ENCODE measurements around the gene SPON1.
"Not testable (repeated sequence)": the region's sequence is repeated elsewhere in the genome, so short reads cannot be mapped to it uniquely, and the experiment has no call there.

SPON1 gene

DNA sequence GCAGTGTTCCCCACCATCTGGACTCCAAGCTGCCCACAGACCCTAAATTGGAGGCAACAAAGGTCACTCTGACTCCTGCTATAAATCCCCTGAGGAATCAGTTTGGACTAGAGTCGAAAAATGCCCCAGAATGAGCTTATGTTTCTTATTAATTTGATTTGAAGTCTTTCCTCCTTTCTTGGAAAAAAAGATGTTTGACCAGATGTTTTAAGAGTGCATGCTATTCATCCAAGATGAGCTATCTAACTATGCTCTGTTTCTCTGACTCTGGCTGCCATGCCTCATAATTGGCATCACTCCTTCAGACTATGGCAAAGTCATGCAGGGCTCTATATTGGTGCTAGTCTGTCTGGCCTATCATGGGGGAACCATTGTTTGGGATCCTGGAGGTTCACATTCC lies 174.0 kb downstream of the SPON1 start:
- DNase-seq = no peak

DNA sequence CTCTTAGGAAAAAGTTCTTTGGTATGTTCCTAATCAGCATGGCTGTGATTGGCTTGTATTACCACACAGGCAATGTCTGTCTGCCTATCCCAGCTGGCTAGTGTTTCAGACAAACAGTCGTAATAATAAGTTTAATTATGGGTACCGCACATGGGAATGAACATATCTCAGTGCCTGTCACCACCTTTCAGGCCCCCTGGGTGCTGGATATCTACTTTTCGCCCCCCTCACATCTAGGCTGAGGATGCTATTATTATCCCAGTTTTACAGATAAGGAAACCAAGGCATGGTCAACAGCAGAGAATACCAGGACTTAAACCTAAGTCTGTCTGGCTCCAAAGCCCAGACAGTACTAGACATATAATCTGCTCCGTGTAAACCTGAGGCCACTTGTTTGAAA lies 174.8 kb downstream of the SPON1 start:
- no peak for DNase-seq

DNA sequence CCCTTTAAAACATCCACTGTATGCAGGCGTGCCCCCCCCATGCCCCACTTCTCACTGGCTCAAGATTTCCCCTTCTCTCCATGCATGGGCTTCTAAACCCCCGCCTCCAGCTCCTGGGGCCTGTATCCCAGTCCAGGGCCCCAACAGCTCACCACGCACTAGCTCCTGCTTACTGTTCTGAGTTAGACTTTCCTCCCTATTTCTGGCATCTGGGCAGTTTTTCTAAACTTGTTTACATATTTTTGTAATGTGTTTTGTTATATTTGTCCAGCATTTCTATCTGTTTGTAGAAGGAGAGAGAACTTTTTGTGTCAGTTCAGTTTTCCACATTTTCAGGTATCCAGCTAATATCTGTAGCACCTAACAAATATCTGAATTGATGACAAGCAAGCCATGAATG lies 178.5 kb downstream of the SPON1 start:
- DNase-seq = no peak

DNA sequence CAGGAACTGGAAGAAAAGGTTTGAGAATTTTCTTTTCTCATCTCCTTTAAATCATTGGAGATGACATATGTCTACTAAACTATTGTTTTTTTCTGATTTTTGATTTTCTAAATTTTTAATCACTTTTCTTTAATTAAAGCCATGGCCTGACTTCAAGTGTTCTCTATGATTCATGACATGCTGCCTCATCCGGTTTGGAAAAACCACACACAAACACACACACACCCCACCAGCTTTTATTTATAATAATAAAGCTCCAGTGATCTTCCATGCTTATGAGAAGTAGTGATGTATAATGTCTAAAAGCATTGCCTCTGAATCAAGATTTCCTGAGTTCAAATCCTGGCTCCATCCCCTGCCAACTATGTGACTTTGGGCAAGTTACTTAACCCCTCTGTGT lies 179.2 kb downstream of the SPON1 start:
- DNase-seq = no peak

DNA sequence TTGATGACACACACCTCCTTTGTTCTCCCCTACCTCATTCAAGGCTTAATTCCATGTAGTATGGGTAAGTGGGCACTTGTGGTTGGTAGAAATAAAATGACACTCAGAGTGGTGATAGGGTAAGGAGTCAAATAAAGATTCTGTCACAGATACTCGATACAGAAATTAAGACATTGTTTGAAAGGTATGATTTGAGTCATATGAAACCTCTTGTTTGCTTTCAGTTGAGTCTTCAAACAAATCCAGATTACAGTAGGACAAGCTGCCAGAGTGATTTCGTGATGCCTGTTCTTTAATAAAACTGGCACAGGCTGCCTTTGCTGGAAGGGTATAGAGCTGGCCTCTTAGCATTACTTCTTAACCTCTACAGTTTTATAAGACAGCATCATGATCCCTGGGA lies 182.4 kb downstream of the SPON1 start:
- DNase-seq = no peak

DNA sequence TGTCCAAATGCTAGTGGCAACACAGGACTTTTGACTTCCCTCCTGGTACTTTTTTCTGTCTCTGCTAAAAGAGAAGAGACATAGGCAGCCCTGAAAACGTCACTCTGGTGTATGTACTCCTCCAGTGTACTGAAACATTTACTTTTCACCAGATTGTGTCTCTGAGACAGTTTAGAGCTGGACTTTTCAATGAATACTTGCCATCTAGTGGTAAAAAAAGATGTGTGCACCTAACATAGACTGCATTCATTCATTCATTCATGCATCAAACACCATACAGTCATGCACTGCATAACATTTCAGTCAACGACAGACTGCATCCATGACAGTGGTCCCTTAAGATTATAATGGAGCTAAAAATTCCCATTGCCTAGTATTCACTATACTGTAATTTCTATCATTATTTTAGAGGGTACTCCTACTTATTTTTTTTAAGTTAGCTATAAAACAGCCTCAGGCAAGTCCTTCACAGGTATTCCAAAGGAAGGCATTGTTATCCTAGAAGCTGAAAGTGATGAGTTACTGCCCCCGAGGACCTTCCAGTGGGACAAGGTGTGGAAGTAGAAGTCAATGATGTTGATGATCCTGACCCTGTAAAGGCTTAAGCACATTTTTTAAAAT lies 186.2 kb downstream of the SPON1 start:
- DNase-seq = no peak

DNA sequence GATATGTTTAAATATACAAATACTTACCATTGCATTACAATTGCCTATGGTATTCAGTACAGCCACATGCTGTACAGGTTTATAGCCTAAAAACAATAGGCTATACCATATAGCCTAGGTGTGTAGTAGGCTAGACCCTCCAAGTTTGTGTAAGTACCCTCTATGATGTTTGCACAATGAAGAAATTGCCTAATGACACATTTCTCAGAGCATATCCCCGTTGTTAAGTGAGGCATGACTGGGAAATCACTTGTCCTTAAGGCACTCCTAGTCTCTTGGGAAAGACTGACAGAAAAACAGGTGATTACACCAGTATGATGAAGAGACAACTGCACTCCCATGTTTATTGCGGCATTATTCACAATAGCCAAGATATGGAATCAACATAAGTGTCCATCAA lies 187.2 kb downstream of the SPON1 start:
- DNase-seq = no peak

DNA sequence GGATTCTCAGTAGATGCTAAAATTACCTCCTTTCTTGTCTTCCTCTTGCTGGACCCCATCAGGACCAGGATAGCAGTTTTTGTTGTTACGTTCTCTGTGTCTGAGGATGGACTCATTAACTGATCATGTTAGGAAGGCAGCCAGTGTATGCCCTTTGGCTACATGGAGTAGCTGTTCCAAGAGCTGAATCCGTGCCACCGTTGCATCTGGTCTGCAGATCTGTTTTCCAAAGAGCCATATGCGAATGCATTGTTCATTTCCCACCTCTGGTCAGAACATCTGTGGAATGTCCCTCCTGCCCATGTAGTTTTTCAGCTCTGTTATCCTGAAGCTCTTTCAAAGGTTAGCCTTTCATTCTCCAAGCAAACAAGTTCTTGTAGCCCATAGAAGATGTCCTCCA lies 188.4 kb downstream of the SPON1 start:
- no peak for DNase-seq

DNA sequence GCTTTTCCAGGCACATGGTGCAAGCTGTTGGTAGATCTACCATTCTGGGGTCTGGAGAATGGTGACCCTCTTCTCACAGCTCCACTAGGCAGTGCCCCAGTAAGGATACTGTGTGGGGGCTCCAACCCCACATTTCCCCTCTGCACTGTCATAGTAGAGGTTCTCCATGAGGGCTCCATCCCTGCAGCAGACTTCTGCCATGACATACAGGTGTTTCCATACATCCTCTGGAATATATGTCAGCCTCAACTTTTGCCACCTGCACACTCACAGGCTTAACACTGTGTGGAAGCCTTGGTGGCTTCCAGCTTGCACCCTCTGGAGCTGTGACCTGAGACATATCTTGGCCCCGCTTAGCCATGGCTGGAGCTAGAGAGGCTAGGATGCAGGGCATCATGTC lies 191.6 kb downstream of the SPON1 start:
- not testable (repeated sequence) for DNase-seq

DNA sequence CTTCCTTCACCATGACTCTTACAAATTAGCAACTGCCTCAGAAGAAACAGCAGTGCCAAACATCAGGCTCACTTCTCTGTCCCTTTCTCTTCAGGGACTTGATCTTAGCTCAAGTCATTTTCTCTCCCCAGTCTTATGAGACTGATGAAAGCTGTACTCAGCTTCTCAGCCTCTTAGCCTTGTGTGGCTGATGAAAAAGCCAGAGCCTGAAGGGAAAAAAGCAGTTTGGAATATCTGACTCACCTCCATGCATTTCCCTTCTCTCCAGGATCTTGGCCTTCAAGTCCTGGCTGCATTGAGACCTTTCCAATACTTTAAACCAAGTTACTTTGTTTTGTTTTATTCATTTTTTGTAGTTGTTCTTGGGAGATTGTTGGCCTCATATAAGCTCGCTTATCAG lies 195.9 kb downstream of the SPON1 start:
- no peak for DNase-seq

DNA sequence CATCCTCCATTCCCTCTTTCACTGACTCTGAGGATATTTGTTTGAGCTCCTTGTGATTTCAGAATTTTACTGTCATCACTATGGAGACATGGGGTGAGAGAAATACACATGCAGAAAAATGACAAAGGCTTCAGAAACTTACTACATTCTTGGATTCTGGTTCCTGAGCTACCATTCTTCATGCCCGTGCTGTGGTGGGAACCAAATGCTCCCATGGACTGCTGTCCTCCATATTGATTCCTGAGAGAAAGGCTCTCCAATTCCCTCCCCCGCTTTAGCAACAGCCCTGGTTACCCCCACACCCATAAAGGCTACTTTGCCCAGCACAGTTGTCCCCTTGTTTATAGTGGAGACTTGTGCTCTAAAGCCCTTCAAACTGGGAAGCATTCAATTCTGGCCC lies 201.1 kb downstream of the SPON1 start:
- no peak for DNase-seq

DNA sequence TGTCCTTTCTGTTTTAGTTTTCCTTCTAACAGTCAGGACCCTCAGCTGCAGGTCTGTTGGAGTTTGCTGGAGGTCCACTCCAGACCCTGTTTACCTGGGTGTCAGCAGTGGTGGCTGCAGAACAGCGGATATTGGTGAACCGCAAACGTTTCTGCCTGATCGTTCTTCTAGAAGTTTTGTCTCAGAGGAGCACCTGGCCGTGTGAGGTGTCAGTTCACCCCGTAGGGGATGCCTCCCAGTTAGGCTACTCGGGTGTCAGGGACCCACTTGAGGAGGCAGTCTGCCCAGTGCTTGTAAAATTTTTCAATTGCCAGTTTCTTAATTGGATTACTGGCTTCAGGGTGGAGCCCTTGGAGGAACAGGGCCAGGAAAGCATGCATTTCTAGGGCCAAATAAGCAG lies 211.2 kb downstream of the SPON1 start:
- not testable (repeated sequence) for DNase-seq

DNA sequence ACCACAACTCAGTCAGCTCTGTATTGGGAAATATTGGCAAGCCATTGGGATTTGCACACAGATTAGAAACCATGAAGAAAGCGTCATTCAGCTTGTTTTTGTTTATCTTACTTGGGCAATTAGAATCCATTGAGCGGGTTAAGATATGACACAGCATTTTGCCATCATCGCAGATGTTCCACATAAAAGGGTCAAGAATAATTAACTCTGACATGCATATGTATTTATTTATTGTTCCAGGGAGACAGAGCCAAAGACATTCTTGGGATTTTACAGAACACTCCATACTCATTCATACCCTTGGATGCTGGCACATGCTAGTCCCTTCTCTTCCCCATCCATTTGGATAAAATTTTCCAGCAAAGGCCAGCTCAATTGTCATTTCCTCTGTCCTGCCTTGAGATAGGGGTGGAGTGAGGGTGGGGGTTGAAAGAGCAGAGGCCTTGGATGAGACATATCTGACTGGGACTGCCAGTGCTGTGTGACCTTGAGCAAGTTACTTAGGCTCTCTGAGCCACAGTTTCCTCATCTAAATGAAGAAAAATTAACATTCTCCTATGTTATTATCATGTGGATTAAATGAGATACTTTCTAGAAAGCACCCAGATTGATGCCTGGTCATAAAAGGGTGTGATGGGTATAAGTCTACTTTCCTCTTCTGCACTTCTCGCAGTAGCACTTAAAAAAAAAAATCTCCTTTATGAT lies 216.7 kb downstream of the SPON1 start:
- no peak for DNase-seq

DNA sequence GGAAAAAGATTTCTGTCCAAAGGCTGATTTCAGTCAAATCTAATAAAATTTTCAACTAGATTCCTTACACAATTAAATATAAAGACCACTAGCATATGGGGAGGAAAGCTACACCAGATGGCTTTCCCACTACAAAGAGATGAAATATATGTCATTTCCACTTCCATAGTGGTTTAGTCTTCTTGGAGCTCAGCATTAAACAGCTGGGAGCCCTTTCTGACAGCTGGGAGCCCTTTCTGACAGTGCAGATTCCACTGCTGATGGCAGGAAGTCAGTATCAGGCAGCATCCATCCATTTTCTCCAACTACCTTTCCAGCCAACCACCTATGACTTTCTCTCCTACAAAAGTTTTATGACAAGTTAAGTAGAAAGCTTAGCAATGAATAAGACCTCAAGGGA lies 218.6 kb downstream of the SPON1 start:
- DNase-seq = no peak

DNA sequence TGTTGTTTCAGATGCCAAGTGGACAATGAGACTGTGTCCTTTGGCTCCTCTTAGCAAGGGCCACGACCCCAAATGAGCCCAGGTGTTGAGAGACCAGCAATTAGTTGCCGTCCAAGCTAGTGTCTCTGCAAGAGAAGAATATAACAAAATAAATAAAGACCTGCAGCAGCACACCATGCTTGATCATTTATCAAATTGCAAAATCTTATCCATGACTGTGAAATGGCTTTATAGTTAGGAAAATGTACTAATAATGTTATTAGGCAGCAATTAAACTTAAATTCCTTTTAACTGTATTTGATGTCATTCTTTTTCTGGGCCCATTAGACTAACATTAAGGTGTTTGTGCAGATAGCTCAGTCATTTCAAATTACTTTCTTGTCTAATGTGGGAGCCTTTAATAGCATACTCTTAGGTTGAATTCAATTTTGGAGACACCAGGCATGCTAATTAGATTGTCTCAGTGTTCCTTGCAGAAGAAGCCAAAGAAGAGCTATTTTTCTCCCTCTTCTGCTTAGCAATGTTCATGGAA lies 220.4 kb downstream of the SPON1 start:
- no peak for DNase-seq

DNA sequence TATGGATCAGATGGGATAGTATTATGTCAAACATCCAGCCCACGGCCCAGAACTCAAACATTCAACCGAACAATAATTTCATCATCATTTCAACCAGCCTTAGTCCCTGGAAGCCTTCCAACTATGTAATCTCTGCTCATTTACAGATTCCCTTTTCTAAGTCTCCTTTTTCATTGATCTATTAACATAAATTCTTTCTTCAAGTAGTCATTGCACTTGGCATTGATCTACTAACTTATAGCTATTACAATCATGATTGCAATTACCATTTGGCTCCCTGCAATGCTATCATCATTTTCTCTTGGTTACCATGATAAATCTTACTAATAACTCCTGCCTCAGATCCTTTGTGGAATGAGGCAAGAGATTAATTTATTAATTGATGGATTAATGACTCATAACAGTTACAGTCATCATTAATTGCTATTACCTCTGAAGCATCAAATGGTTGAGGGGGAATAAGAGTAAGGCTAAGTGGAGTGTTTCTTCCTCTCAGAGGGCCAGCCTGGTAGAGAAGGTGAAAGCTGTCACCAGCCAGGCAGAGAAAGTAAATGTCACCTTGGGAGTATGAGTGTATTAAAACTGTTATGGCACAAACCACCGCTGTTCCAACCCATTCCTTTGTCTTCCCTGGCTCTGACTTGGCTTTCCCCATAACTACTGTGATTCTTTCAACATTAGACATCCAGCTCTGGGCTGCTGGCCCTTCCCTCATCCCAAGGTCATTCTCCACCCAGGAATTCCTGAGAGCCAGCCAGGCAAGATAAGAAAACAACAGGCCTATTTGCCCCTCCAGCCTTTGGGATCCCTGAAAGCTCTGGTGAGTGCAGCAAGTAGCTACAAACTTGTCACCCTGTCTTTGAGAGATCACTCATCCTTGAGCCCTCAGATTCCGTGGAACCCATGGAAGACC lies 221.8 kb downstream of the SPON1 start:
- no peak for DNase-seq

DNA sequence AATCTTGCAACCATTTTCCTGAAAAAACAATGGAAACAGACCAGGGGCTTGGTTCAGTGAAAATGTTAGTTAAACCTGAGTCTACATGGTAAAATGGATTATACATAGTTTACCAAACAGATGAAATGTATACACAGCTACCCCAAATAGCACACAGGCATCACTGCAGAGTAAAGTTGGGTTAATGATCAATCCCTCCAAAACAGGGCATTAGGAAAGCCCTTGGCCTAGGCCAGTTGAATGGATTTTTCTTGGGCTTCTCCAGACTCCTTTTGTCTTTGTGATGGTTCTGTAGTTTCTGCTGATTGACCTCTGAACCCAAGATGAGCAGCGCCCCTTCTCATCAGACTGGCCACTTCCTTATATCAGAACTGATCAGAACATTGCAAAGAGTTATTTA lies 222.9 kb downstream of the SPON1 start:
- DNase-seq = no peak

DNA sequence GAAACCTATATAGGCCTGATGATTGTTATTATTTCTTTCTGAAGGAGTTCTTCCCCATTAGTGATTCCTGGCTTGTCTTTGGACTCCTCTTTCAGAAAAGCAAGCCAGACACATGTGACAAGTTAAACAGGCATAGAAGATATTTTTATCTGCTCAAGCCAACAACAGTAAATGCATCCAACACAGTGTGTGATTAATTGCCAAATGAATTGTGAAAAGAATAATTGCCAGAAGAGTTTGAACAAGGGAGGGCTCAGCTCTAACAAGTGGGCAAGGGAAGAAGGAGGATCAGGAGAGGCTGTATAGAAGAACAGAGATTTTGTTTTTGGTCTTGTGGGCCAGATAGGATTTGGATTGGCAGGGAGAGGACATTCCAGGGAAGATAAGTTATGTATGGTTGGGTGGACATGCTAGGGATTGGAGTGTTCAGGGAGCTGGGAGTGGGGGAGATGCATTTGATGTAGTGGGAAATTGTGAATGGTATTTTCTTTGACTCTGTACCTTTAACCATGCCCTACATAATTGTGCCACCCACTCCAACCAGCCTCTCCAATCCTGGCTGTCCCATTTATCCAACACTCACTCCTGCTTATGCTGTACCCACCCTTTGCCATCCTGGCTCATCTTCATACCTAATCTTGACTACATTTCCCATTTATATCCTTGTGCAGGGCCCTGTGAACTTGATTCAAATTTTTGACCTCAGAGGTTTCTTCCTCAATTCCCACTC lies 223.7 kb downstream of the SPON1 start:
- no peak for DNase-seq

DNA sequence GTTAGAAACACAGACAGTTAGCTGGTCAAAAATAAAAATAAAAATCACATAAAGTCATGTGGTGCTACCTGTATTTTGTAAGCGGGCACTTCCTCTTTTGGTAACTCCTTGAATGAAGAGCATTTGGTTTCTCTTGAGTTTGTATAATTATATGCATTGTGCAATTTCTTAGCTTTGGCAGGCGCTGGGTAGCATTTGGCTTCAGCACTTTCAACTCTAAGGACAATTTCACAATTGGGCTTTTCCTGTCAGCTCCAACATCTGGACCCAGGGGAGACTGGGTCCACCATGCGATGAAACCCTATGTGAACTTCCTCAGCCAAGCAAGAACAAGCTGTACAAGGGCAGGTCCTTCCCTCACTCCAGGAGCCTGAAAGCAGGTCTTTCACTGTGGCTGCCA lies 227.4 kb downstream of the SPON1 start:
- no peak for DNase-seq

DNA sequence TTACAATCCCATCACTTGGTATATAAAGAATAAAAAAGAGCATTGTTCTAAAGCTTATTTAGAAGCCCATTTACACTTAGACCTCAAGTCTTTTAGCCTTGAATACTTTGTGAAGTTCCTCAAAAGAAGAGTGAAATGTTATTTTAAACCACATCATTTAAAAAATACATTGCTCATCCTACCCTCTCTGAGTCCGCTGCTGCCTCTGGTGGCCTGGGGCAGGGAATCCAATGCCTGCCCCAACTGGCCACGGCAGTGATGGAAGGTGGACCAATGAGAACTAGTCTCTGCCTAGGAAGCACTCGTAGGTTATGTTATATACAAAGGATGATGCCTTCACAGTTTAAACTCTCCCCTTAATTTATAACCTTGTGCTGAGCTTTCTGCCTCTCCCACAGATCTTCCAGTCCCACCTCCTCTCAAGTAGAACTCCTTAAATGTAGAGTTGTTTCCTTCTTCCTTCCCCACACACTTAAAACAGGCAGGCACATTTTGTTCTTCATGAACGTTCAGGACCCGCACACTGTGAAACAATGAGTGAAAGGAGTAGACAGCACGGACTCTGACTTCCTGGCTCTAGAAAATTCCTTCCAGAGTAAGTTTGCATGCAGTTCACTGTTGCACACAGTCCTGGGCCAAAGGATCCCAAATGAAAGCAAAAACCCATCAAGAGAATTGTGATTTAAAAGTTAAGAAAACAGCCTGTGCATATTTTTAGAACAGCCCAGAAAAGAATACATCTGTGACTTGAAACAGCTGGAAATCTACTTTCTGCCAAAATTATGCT lies 228.7 kb downstream of the SPON1 start:
- DNase-seq = no peak

DNA sequence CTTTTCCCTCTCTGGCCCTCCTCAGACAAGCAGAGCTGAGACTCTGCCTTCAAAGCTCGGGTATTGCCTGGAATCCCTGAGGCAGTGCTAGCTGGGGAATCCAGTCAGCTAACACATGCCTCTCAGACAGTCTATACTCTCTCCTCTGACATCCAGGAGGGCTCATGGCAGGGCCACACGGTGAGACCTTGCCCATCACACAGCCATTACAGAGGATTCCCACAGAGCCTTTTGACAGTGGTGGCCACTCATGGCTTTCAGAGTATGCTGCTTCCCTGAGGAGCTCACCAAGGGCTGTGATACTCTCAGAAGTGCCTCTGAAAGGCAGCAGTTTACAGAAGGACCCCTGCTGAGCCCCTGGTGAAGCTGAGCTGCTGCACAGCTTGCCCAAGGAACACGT lies 231.1 kb downstream of the SPON1 start:
- DNase-seq = no peak
